Thyroid gland (tissue), 4 donors: ENCODE data around the gene KCNS3. TPM values are rescaled to one million over a fixed set of nuclear protein-coding genes. Genes with fewer than 3 reads are reported as not detected.
A peak's percentile ranks its signal among the peaks of the same experiment; 100 is the strongest.

Source experiments
- DNase-seq, 2 donors: peaks; one replicate each; pipeline ENCODE4 v3.0.0-alpha.2; 2019
- H3K27ac ChIP-seq, 3 donors: fragments of 200-600 bp; sonication (generic); 1 replicate in 2 of 3; 2 replicates in 1 of 3; pipeline ENCODE4 v1.5.1; 2016 to 2019; ENCODE audit warnings: mild to moderate bottlenecking in 1 of 3, moderate library complexity in 1 of 3
- H3K27me3 ChIP-seq: fragments of 200-600 bp; sonication (generic); one replicate; pipeline ENCODE4 v1.5.1; 2019
- H3K36me3 ChIP-seq, 2 donors: fragments of 200-600 bp; sonication (generic); one replicate each; pipeline ENCODE4 v1.5.1; 2016 to 2019
- H3K4me1 ChIP-seq, 2 donors: fragments of 200-600 bp; sonication (generic); one replicate each; pipeline ENCODE4 v1.5.1; 2017 to 2019
- H3K4me3 ChIP-seq, 3 donors: fragments of 200-600 bp; sonication (generic); replicated peaks in 1 of 3; 1 replicate in 2 of 3; 2 replicates in 1 of 3; pipeline ENCODE4 v1.5.1; 2016; ENCODE audit warnings: mild to moderate bottlenecking in 1 of 3
- H3K9me3 ChIP-seq: fragments of 200-600 bp; sonication (generic); one replicate; pipeline ENCODE4 v1.5.1; 2017
- POLR2A ChIP-seq, 2 donors: fragments of 450-650 bp; IDR thresholded peaks; one replicate each; pipeline ENCODE4 v1.6.1; 2017; ENCODE audit warnings: antibody characterized with exemption in 2 of 2, mild to moderate bottlenecking in 2 of 2, moderate library complexity in 1 of 2
- WGBS, 2 donors: methylation state at CpG; one replicate each; pipeline ENCODE4 v1.1.5; 2017; 5-methylcytosine and 5-hydroxymethylcytosine counted together
- intact Hi-C: fragments of 100-400 bp; cut with DNase I; formaldehyde crosslinking; loops from one replicate; pipeline ENCODE4 v1.15.1; 2023
- total RNA-seq, 4 donors: library from RNA; depleted of rRNA; stranded (reverse); fragments of >200 nt; gene quantifications; one replicate each; pipeline ENCODE4 v1.2.3, GENCODE V29; 2016
- TF ChIP-seq, protein P1 (sequence below), 6 experiments: fragments of 200-600 bp in 3 of 6; fragments of 450-650 bp in 3 of 6; sonication (generic) in 3 of 6; IDR thresholded peaks; one replicate each; pipeline ENCODE4 v1.5.1; 2016 to 2019; ENCODE audit warnings: antibody characterized with exemption in 6 of 6, mild to moderate bottlenecking in 2 of 6, inconsistent platforms in 1 of 6, moderate library complexity in 1 of 6

KCNS3 gene
- total RNA-seq, 4 donors from 2014 or later, result 6.2 to 25.1 (median 7.6) TPM

DNA sequence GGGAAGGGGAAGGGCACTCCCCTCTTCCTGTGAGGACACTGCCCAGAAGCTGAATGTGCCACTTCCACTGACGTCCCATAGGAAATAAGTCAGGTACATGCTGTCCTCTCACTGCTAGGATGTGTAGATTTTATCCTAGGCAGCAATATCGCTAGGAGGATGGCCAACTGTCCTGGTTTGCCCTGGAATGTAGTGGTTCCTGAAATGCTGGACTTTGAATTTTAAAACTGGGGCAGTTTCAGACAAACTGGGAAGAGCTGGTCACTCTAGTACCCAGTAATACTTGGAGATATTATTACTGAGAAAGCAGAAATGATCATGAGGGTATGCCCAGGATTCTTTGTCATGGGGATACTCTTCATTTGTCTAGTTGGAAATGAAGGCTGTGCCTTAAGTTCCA lies 5.4 kb upstream of the KCNS3 start:
- intact Hi-C loops, result no loop called here
- WGBS, 2 donors, result 66 to 83% methylated on average over 2 of the region's 2 CpGs

DNA sequence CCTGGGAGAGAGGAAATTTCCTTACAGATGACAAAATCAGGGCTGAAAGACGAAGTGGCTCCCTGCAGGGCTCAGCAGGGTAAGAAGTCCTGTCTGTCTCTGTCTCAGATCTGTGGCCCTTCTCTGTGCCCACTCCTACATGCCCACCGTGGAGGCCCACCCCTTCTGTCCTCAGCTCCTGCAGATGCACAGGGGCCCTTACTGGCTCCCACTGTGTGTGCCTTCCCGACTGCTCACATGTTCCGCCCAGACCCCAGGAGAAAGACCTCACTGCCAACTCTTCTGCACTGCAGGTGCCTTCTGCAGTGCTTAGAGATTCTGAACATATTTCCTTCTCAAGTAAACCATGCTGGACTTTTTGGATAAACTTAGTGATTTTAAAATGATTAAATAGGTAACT lies 1.9 kb upstream of the KCNS3 start:
- no peak overlapping the region for H3K4me3 ChIP-seq
- DNase-seq, result no peak
- intact Hi-C loops, result no loop called here
- 89 to 92% methylated on average over 4 of the region's 4 CpGs for WGBS, 2 donors
- H3K36me3 ChIP-seq, result no peaks in the 10 kb centered on the region
- peaks cover 5 to 19% of the 10 kb centered on the region in 2 donors for H3K4me1 ChIP-seq
- H3K27me3 ChIP-seq, result no peaks in the 10 kb centered on the region
- no peaks in the 10 kb centered on the region for H3K9me3 ChIP-seq
- TF ChIP-seq, protein P1, sequence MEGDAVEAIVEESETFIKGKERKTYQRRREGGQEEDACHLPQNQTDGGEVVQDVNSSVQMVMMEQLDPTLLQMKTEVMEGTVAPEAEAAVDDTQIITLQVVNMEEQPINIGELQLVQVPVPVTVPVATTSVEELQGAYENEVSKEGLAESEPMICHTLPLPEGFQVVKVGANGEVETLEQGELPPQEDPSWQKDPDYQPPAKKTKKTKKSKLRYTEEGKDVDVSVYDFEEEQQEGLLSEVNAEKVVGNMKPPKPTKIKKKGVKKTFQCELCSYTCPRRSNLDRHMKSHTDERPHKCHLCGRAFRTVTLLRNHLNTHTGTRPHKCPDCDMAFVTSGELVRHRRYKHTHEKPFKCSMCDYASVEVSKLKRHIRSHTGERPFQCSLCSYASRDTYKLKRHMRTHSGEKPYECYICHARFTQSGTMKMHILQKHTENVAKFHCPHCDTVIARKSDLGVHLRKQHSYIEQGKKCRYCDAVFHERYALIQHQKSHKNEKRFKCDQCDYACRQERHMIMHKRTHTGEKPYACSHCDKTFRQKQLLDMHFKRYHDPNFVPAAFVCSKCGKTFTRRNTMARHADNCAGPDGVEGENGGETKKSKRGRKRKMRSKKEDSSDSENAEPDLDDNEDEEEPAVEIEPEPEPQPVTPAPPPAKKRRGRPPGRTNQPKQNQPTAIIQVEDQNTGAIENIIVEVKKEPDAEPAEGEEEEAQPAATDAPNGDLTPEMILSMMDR (IDR thresholded peaks at IDR 0.05), result no peak
- no peak for TF ChIP-seq POLR2A (IDR thresholded peaks at IDR 0.05)
- no peak overlapping the region for H3K27ac ChIP-seq

More for the DNA sequence above, 5.4 kb upstream of the KCNS3 start:
- H3K4me1 ChIP-seq, result peaks cover 5 to 10% of the 10 kb centered on the region in 2 donors
- no peak for TF ChIP-seq POLR2A (IDR thresholded peaks at IDR 0.05)
- TF ChIP-seq, protein P1 (IDR thresholded peaks at IDR 0.05), result no peak
- no peak for DNase-seq
- H3K36me3 ChIP-seq, result no peaks in the 10 kb centered on the region
- H3K27me3 ChIP-seq, result no peaks in the 10 kb centered on the region
- H3K4me3 ChIP-seq, result no peak overlapping the region
- no peaks in the 10 kb centered on the region for H3K9me3 ChIP-seq
- H3K27ac ChIP-seq, result no peak overlapping the region

DNA sequence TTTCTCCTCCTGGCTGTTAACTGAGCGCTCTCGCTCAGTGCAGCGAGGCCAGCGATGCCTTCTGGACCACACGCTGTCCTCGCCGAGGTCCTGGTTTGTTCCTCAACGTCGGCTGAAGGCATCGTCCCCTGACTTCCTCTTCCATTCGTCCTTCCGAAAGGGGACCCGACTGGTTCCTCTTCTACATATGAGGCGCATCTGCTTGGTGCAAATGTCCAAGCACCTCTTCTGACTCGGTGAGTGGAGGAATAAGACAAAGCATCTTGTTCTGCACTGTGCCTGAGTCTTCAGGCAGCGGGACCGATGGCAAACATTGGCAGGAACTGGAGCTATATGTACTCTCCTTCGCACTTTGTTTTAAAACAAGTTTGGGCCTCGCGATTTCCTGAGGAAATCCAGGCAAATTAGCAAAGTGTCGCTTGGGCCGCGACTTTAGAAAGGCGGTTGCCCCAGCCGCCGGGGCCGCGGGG lies 621 bp upstream of the KCNS3 start:
- intact Hi-C loops, result no loop called here
- Histone ChIP-seq H3K27me3 (no peaks in the 10 kb centered on the region), H3K36me3 (no peaks in the 10 kb centered on the region), H3K27ac (no peak overlapping the region), H3K9me3 (no peaks in the 10 kb centered on the region), H3K4me3 (peak overlapping the region; percentile 27 to 63 (median 52)), H3K4me1 (peaks cover 5 to 19% of the 10 kb centered on the region in 2 donors)
- peak; percentile 3 to 14 for DNase-seq
- 2% methylated on average over 27 to 28 of the region's 28 CpGs for WGBS, 2 donors
- TF ChIP-seq, protein P1 (IDR thresholded peaks at IDR 0.05), result no peak
- TF ChIP-seq POLR2A (IDR thresholded peaks at IDR 0.05), result no peak

DNA sequence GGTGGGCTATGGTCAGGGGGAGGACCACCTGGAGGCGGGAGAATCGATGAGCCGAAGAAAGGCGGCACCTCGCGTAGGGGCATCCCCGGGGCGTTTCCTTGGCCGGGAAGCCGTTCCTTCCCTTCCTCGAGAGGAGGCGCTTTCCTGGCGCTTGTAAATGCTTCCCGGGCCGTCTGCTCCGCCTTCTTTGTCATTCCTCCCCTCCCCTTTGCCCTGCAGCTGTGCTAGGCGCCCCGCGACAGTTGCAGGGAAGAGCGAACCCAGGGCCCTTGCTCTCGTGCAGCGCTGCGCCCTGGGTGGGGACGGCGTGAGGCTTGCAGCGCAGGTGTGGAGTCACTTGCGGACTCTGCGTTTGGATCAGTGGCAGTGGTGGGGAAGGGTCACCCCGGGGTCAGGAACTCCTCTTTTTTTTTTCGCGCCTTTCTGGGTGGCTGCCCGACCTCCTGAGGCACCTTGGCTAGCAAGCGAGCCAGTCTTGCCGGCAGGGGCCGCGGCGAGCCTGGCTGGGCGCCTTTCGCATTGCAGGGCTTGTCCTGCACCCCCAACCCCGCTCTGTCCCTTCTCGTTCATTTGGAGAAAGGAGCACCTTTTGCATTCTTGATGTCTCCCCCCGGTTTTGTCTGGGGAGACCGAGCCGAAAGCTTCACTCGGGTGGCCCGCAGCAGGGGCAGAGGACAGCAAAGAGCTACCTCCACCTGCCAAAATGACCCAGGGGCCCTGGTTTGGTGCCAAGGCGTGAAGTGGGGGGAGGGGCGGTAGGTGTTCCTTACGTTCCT lies 858 bp downstream of the KCNS3 start:
- Histone ChIP-seq H3K36me3 (no peaks in the 10 kb centered on the region), H3K4me3 (peak overlapping the region; percentile 35 to 63 (median 53)), H3K27ac (peak overlapping the region in 1 of 3 donors; percentile 39), H3K9me3 (no peaks in the 10 kb centered on the region), H3K4me1 (peaks cover 5 to 19% of the 10 kb centered on the region in 2 donors), H3K27me3 (no peaks in the 10 kb centered on the region)
- intact Hi-C loops, result no loop called here
- peak; percentile 59 to 65 for DNase-seq
- TF ChIP-seq POLR2A (IDR thresholded peaks at IDR 0.05), result no peak
- TF ChIP-seq, protein P1 (IDR thresholded peaks at IDR 0.05), result peak in 1 of 6 experiments; percentile 19
- 3% methylated on average over 25 to 43 of the region's 49 CpGs for WGBS, 2 donors

DNA sequence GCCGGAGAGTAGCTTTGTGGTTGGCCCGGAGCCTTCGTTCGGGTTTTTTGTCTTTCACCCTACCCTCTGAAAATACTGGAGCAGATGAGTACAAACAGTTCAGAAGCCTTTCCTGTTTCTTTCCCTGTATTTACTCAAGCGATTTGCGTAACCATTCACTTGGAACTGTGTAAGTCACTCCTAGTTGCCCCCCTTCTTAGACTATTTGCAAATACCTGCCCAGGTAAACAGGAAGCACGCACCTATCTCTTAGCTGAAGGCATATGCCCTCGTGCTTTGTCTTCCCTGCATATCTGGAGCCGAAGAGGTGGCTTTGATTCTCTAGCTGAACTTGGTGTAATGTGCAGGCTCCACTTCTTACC lies 1.4 kb downstream of the KCNS3 start:
- H3K9me3 ChIP-seq, result no peaks in the 10 kb centered on the region
- H3K27me3 ChIP-seq, result no peaks in the 10 kb centered on the region
- H3K36me3 ChIP-seq, result no peaks in the 10 kb centered on the region
- intact Hi-C loops, result no loop called here
- no peak for TF ChIP-seq POLR2A (IDR thresholded peaks at IDR 0.05)
- TF ChIP-seq, protein P1 (IDR thresholded peaks at IDR 0.05), result no peak
- WGBS, 2 donors, result 36 to 40% methylated on average over 9 of the region's 9 CpGs
- DNase-seq, result no peak
- H3K27ac ChIP-seq, result no peak overlapping the region
- peaks cover 5 to 19% of the 10 kb centered on the region in 2 donors for H3K4me1 ChIP-seq
- no peak overlapping the region for H3K4me3 ChIP-seq
